Keratinocyte (primary cell): ENCODE measurements around the gene ATG4B.

Source experiments
- CTCF ChIP-seq, 3 experiments: IDR thresholded peaks in 1 of 3; conservative IDR thresholded peaks in 1 of 3; optimal IDR thresholded peaks in 1 of 3; 2 replicates in 2 of 3; 3 replicates in 1 of 3; pipeline versions ENCODE3 to v1.5.1; 2011; ENCODE audit warnings: low read length in 3 of 3, mild to moderate bottlenecking in 3 of 3, moderate library complexity in 2 of 3, control low read depth in 1 of 3, inconsistent platforms in 1 of 3; ENCODE audit not compliant: insufficient read depth in 2 of 3; ENCODE audit errors: extremely low read depth in 1 of 3
- EZH2 ChIP-seq: IDR thresholded peaks from one replicate; pipeline ENCODE4 v1.6.1; 2012; ENCODE audit warnings: inconsistent platforms, mild to moderate bottlenecking, low read length, moderate library complexity

- TF ChIP-seq CTCF (optimal IDR thresholded peaks at IDR 0.05 in 1 of 3, IDR thresholded peaks at IDR 0.05 in 1 of 3, conservative IDR thresholded peaks at IDR 0.05 in 1 of 3; ENCODE audit: extremely low read depth in 1 of 3, insufficient read depth in 2 of 3, low read length in 3 of 3) (no peak), EZH2 (no peak)
These were observed 4.1 kb downstream of the ATG4B start for GRCh38 chr2:241641631-241642030.
